ENCODE data around the gene PVALEF. TPM values are rescaled to one million over a fixed set of nuclear protein-coding genes. Genes with fewer than 3 reads are reported as not detected.

The PVALEF gene
- total and polyA plus RNA-seq, 2 of the 13 experiments (the other 11 are each of a cell fraction or from before 2014, with no cell fraction given), result 0.18 TPM

GRCh38 chr17:81142301-81143199 lies 22.8 kb upstream of the PVALEF start (continued):
- no peak for TF ChIP-seq DPF2 (CRISPR knock-in tag; IDR thresholded peaks at IDR 0.05; ENCODE audit: borderline replicate concordance, low read depth)

DNA sequence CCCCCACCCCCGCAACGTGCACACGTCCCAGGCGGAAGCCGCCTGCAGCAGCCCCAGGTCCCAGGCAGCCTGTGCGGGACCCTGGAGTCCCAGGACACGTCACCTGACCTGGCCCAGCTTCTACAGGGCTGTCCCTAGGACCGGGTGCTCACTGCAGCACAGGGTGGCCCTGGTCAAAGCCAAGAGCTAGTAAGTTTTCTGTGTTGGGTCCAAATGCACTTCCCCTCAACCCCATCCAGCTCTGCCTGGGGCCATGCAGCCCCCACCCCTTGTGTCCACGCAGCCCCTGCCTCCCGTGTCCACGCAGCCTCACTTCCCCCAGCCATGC lies 22.1 kb upstream of the PVALEF start:
- ChIA-PET CTCF (ENCODE audit: low intra/inter-chr PET ratio, low total read pairs) (interaction anchor here (1.1 to 2.8 kb wide), 4 partner anchors 9 to 99 kb away, joined by 3 to 28 read pairs (median 16); no protein-coding TSS in a partner anchor), POLR2A (interaction anchor here (0.7 to 1.4 kb wide), 7 partner anchors 9 to 99 kb away, joined by 3 to 6 read pairs (median 3); partner anchors contain the start of genes CEP131, NDUFAF8 and TEPSIN)
- WGBS (ENCODE audit: low lambda C conversion rate), result 89% methylated on average over 3 of the region's 11 CpGs
- Histone ChIP-seq H4K20me1 (ENCODE audit: insufficient read depth, low read length) (no peaks in the 10 kb centered on the region), H2AFZ (ENCODE audit: low read length) (no peak overlapping the region), H3K4me1 (ENCODE audit: insufficient read depth, low read length) (peaks cover 31% of the 10 kb centered on the region), H3K4me2 (ENCODE audit: low read depth, low read length) (peak overlapping the region; percentile 68), H3K9ac (ENCODE audit: insufficient read depth, low read depth, low read length) (peak overlapping the region; percentile 34), H3K27ac (ENCODE audit: extremely low read length, insufficient read depth, low read length) (no peak overlapping the region), H3K36me3 (replicated peaks in 1 of 2; ENCODE audit: control insufficient read depth in 1 of 2, insufficient read depth in 2 of 2, low read length in 2 of 2) (no peaks in the 10 kb centered on the region), H3K4me3 (replicated peaks in 1 of 3; ENCODE audit: insufficient read depth in 1 of 3, low read depth in 2 of 3, low read length in 3 of 3) (peak overlapping the region in 2 of 3 experiments; percentile 3 to 51; a peak in 2 of 6 replicates), H3K27me3 (ENCODE audit: control insufficient read depth in 1 of 2, insufficient read depth in 2 of 2, low read length in 2 of 2) (no peaks in the 10 kb centered on the region), H3K79me2 (ENCODE audit: insufficient read depth, low read length) (no peaks in the 10 kb centered on the region), H3K9me3 (ENCODE audit: low read length) (no peaks in the 10 kb centered on the region)
- intact Hi-C loops (cut with micrococcal nuclease; ENCODE audit: unreplicated experiment) (loop anchor here (5.0 kb wide), 2 partner anchors 59 to 79 kb away; partner anchors contain the start of gene CEP131), in situ Hi-C loops (cut with HindIII; ENCODE audit: extremely low pct_ligation_motif_present, low pct_unique_long_range_greater_than_20kb) (loop anchor here (5.0 kb wide), 2 partner anchors 49 to 84 kb away; no protein-coding TSS in a partner anchor)
- ATAC-seq (peak; percentile 72), DNase-seq (ENCODE audit: low spot score) (no peak), FAIRE-seq (no peak)
- no TSS peak for BruUV-seq (replicated peaks)
- TF ChIP-seq TOPORS (CRISPR knock-in tag; IDR thresholded peaks at IDR 0.05) (no peak), MBD4 (IDR thresholded peaks at IDR 0.05; ENCODE audit: borderline replicate concordance, low read length) (no peak), ISL2 (CRISPR knock-in tag; IDR thresholded peaks at IDR 0.05) (no peak), ZFP41 (CRISPR knock-in tag; IDR thresholded peaks at IDR 0.05; ENCODE audit: borderline replicate concordance) (no peak), ASH2L (IDR thresholded peaks at IDR 0.05; ENCODE audit: insufficient read length, low read depth, low read length) (no peak), NFKBIZ (CRISPR knock-in tag; IDR thresholded peaks at IDR 0.05) (no peak), HCFC1 (IDR thresholded peaks at IDR 0.05; ENCODE audit: low read depth, low read length) (no peak), ZMYM3 (CRISPR knock-in tag; IDR thresholded peaks at IDR 0.05) (no peak), MIER3 (CRISPR knock-in tag; IDR thresholded peaks at IDR 0.05; ENCODE audit: borderline replicate concordance) (no peak), TCF7L2 (IDR thresholded peaks at IDR 0.05; ENCODE audit: low read depth, low read length) (no peak), RORA (CRISPR knock-in tag; IDR thresholded peaks at IDR 0.05) (no peak), SPEN (CRISPR knock-in tag; IDR thresholded peaks at IDR 0.05; ENCODE audit: low read depth) (no peak), PRDM10 (CRISPR knock-in tag; IDR thresholded peaks at IDR 0.05; ENCODE audit: low read depth) (no peak), DPF2 (CRISPR knock-in tag; IDR thresholded peaks at IDR 0.05; ENCODE audit: borderline replicate concordance, low read depth) (no peak), MAZ (IDR thresholded peaks at IDR 0.05; ENCODE audit: borderline replicate concordance, low read depth, low read length) (no peak), MAZ (CRISPR knock-in tag; IDR thresholded peaks at IDR 0.05; ENCODE audit: low read depth) (no peak), ZNF674 (CRISPR knock-in tag; IDR thresholded peaks at IDR 0.05; ENCODE audit: low read depth) (no peak), HNRNPK (IDR thresholded peaks at IDR 0.05; ENCODE audit: low read depth, low read length, poor library complexity, severe bottlenecking) (peak; percentile 16), ZSCAN22 (CRISPR knock-in tag; IDR thresholded peaks at IDR 0.05) (no peak), KDM6A (CRISPR knock-in tag; IDR thresholded peaks at IDR 0.05; ENCODE audit: low read depth) (no peak)
